ENCODE measurements around the gene ESAM.
"Not testable (repeated sequence)": the region's sequence is repeated elsewhere in the genome, so short reads cannot be mapped to it uniquely, and the experiment has no call there.

Gene ESAM

GRCh38 chr11:124762105-124762623, at the start of gene ESAM:
TSS of gene ESAM (minus strand) at chr11:124762290. CDS start at chr11:124762154, 136 bp downstream.
- DNase-seq: no peak

GRCh38 chr11:124811399-124812125, 49.5 kb upstream of the ESAM start:
- no peak for DNase-seq

GRCh38 chr11:124807660-124808270, 45.7 kb upstream of the ESAM start:
- no peak for DNase-seq

GRCh38 chr11:124807201-124807600, 45.1 kb upstream of the ESAM start:
- no peak for DNase-seq

- no peak for DNase-seq
Measured at GRCh38 chr11:124804884-124805283, 42.8 kb upstream of the ESAM start.

- no peak for DNase-seq
Measured at GRCh38 chr11:124801636-124802312, 39.7 kb upstream of the ESAM start.

- no peak for DNase-seq
Measured at GRCh38 chr11:124801014-124801413, 38.9 kb upstream of the ESAM start.

GRCh38 chr11:124800226-124800929, 38.3 kb upstream of the ESAM start, which contains the start of gene MSANTD2:
TSS of gene MSANTD2 (minus strand) at chr11:124800406. CDS start at chr11:124800380, 26 bp downstream.
- peak; percentile 53 for DNase-seq

- no peak for DNase-seq
Measured at GRCh38 chr11:124799348-124800225, 37.5 kb upstream of the ESAM start.

- DNase-seq: peak; percentile 26
Measured at GRCh38 chr11:124798991-124799347, 36.9 kb upstream of the ESAM start.

- DNase-seq: no peak
Measured at GRCh38 chr11:124796312-124796711, 34.2 kb upstream of the ESAM start.

- no peak for DNase-seq
Measured at GRCh38 chr11:124793466-124794278, 31.6 kb upstream of the ESAM start.

GRCh38 chr11:124791626-124792341, 29.7 kb upstream of the ESAM start:
- DNase-seq: no peak

GRCh38 chr11:124788521-124788920, 26.4 kb upstream of the ESAM start:
- no peak for DNase-seq

- DNase-seq: no peak
Measured at GRCh38 chr11:124784051-124784450, 22.0 kb upstream of the ESAM start.

- DNase-seq: no peak
Measured at GRCh38 chr11:124783002-124783401, 20.9 kb upstream of the ESAM start.

GRCh38 chr11:124779568-124779967, 17.5 kb upstream of the ESAM start:
- DNase-seq: no peak

GRCh38 chr11:124778281-124778680, 16.2 kb upstream of the ESAM start:
- no peak for DNase-seq

- no peak for DNase-seq
Measured at GRCh38 chr11:124776865-124777645, 15.0 kb upstream of the ESAM start.

- not testable (repeated sequence) for DNase-seq
Measured at GRCh38 chr11:124770959-124771358, 8.9 kb upstream of the ESAM start.
